ENCODE measurements around the gene PIP5K1B.
A peak's percentile ranks its signal among the peaks of the same experiment; 100 is the strongest.
"Not testable (repeated sequence)": the region's sequence is repeated elsewhere in the genome, so short reads cannot be mapped to it uniquely, and the experiment has no call there.

The PIP5K1B gene

GRCh38 chr9:68966496-68966944 is 261.5 kb downstream of the PIP5K1B start:
- FAIRE-seq: no peak

GRCh38 chr9:68967800-68968199 is 262.8 kb downstream of the PIP5K1B start:
- FAIRE-seq: no peak

GRCh38 chr9:68969538-68969937 is 264.5 kb downstream of the PIP5K1B start:
- peak; percentile 43 for FAIRE-seq

GRCh38 chr9:68970151-68970550 is 265.1 kb downstream of the PIP5K1B start:
- FAIRE-seq: peak; percentile 75

- FAIRE-seq: no peak
Measured at GRCh38 chr9:68973619-68974018, 268.6 kb downstream of the PIP5K1B start.

GRCh38 chr9:68974431-68974830 is 269.4 kb downstream of the PIP5K1B start:
- no peak for FAIRE-seq

GRCh38 chr9:68974901-68975300 is 269.9 kb downstream of the PIP5K1B start:
- no peak for FAIRE-seq

GRCh38 chr9:68975365-68976043 is 270.5 kb downstream of the PIP5K1B start:
- FAIRE-seq: no peak

- no peak for FAIRE-seq
Measured at GRCh38 chr9:68978066-68978465, 273.0 kb downstream of the PIP5K1B start.

GRCh38 chr9:68978501-68978900 is 273.5 kb downstream of the PIP5K1B start:
- FAIRE-seq: no peak

GRCh38 chr9:68979538-68980314 is 274.7 kb downstream of the PIP5K1B start:
- no peak for FAIRE-seq

GRCh38 chr9:68980341-68980914 is 275.4 kb downstream of the PIP5K1B start:
- no peak for FAIRE-seq

GRCh38 chr9:68981789-68982188 is 276.7 kb downstream of the PIP5K1B start:
- no peak for FAIRE-seq

- FAIRE-seq: no peak
Measured at GRCh38 chr9:68983008-68983411, 278.0 kb downstream of the PIP5K1B start.

- no peak for FAIRE-seq
Measured at GRCh38 chr9:68983522-68984424, 278.7 kb downstream of the PIP5K1B start.

- not testable (repeated sequence) for FAIRE-seq
Measured at GRCh38 chr9:68986949-68987348, 281.9 kb downstream of the PIP5K1B start.

GRCh38 chr9:68991457-68991856 is 286.4 kb downstream of the PIP5K1B start:
- no peak for FAIRE-seq

- no peak for FAIRE-seq
Measured at GRCh38 chr9:68995776-68996175, 290.7 kb downstream of the PIP5K1B start.

GRCh38 chr9:68996462-68996861 is 291.4 kb downstream of the PIP5K1B start:
- no peak for FAIRE-seq

- no peak for FAIRE-seq
Measured at GRCh38 chr9:68997666-68998065, 292.6 kb downstream of the PIP5K1B start.

GRCh38 chr9:68998385-68998784 is 293.3 kb downstream of the PIP5K1B start:
- FAIRE-seq: no peak

GRCh38 chr9:68998812-68999211 is 293.8 kb downstream of the PIP5K1B start:
- FAIRE-seq: no peak
